ENCODE data around the gene KRT15.
A peak's percentile ranks its signal among the peaks of the same experiment; 100 is the strongest.

Gene KRT15

DNA sequence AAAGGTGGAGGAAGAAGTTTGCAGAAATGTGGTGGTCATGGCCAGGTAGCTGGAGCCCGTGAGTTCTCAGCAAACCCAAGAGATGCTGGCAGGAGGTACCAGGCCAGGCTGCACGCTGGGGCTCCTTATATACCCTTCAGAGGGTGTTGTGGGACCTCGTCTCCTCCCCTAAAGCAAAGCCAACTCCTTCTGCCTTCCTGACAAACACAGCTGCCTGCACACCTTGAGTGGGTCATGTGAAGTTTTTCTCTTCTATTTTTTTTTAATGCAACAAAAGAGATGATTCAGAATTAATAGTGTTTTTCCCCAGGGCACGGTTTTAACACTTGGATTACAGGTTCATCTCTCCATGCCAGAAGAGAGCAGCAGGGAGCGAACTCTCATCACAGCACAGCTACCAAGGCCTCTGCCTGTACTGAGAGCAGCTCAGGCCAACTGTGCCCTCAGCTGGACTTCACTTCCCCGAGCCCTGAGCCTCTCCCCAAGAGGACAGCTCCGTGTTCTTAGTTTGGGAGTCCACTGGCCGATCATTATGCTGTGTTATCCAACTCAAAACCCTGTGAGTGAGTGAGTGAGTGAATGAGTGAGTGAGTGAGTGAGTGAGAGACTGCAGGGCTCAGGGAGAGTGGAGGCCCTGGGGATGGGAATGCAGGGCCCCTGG lies at the start of gene KRT15:
KRT15 (minus strand) TSS at position 102 of the 661 bp plus-strand sequence; CDS start at position 39, 63 bp downstream.
- H3K4me3 ChIP-seq (replicated peaks in 1 of 2; ENCODE audit: low read depth in 2 of 2, low read length in 2 of 2), result no peak within 1 kb of the TSS
- DNase-seq (ENCODE audit: low read depth in 2 of 2), result peak; percentile 24 to 35
- TF ChIP-seq, protein P1, sequence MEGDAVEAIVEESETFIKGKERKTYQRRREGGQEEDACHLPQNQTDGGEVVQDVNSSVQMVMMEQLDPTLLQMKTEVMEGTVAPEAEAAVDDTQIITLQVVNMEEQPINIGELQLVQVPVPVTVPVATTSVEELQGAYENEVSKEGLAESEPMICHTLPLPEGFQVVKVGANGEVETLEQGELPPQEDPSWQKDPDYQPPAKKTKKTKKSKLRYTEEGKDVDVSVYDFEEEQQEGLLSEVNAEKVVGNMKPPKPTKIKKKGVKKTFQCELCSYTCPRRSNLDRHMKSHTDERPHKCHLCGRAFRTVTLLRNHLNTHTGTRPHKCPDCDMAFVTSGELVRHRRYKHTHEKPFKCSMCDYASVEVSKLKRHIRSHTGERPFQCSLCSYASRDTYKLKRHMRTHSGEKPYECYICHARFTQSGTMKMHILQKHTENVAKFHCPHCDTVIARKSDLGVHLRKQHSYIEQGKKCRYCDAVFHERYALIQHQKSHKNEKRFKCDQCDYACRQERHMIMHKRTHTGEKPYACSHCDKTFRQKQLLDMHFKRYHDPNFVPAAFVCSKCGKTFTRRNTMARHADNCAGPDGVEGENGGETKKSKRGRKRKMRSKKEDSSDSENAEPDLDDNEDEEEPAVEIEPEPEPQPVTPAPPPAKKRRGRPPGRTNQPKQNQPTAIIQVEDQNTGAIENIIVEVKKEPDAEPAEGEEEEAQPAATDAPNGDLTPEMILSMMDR (IDR thresholded peaks at IDR 0.05; ENCODE audit: low read depth, low read length), result no peak

DNA sequence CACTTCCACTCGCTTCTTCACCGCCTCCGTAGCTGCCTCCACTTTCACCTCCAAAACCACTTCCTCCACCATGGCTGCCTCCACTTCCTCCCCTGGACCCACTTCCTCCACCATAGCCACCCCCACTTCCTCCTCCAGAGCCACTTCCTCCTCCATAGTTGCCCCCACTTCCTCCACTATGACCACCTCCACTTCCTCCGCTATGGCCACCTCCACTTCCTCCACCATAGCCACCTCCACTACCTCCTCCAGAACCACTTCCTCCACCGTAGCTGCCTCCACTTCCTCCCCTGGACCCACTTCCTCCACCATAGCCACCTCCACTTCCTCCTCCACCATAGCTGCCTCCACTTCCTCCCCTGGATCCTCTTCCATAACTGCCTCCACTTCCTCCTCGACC lies 48.6 kb upstream of the KRT15 start:
- no peak overlapping the region for H3K4me3 ChIP-seq (replicated peaks in 1 of 2; ENCODE audit: low read depth in 2 of 2, low read length in 2 of 2)
- DNase-seq (ENCODE audit: low read depth in 2 of 2), result no peak
- TF ChIP-seq, protein P1 (IDR thresholded peaks at IDR 0.05; ENCODE audit: low read depth, low read length), result no peak

DNA sequence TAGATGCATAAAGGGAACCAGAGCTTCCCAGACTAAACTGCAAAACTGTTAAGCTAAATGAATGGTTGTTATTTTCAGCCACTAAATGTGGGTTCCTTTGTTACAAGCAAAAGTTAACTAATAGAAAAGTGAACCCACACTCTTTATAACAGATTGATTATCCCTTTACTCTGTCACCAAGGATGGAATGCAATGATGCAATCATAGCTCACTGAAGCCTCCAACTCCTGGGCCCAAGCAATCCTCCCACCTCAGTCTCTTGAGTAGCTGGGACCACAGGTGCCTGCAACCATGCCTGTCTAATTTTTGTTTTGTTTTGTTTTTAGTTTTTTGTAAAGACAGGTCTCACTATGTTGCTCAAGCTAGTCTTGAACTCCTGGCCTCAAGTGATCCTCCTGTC lies 46.6 kb upstream of the KRT15 start:
- no peak for DNase-seq (ENCODE audit: low read depth in 2 of 2)
- TF ChIP-seq, protein P1 (IDR thresholded peaks at IDR 0.05; ENCODE audit: low read depth, low read length), result no peak
- H3K4me3 ChIP-seq (replicated peaks in 1 of 2; ENCODE audit: low read depth in 2 of 2, low read length in 2 of 2), result no peak overlapping the region

DNA sequence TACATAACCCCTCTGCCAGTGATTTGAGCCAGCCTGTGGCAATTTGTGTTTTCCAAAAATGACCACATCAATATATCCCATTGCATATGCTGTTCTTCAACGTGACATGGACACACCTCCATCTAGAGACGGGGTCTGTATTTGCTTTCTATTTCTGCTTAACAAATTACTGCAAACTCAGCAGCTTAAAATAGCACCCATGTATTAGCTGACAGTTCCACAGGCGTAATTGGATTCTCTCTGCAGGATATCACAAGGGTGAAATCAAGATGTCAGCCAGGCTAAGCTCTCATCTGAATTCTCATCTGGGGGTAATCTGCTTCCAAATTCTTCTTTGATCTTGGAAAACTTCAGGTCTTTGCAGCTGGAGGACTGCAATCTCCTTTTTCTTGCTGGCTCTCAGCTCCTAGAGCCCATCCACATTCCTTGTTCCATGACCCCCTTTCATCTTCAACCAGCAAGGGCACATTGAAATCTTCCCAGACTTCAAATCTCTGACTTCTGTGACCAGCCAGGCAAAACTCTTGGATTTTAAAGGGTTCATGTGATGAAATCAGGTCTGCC lies 45.0 kb upstream of the KRT15 start:
- H3K4me3 ChIP-seq (replicated peaks in 1 of 2; ENCODE audit: low read depth in 2 of 2, low read length in 2 of 2), result no peak overlapping the region
- DNase-seq (ENCODE audit: low read depth in 2 of 2), result no peak
- TF ChIP-seq, protein P1 (IDR thresholded peaks at IDR 0.05; ENCODE audit: low read depth, low read length), result no peak

DNA sequence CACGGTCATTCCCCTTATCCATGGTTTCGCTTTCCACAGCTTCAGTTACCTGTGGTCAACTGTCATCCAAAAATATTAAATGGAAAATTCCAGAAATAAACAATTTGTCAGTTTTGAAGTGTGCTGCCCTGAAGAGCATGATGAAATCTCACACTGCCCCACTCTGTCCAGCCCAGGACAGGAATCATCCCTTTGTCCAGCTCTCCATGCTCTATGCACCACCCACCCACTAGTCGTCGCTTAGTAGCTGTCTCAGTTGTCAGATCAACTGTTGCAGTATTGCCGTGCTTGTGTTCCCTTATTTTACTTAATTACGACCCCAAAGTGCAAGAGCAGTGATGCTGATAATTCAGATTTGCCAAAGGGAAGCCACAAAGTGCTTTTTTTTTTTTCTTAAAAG lies 42.9 kb upstream of the KRT15 start:
- no peak for DNase-seq (ENCODE audit: low read depth in 2 of 2)
- H3K4me3 ChIP-seq (replicated peaks in 1 of 2; ENCODE audit: low read depth in 2 of 2, low read length in 2 of 2), result no peak overlapping the region
- TF ChIP-seq, protein P1 (IDR thresholded peaks at IDR 0.05; ENCODE audit: low read depth, low read length), result no peak

DNA sequence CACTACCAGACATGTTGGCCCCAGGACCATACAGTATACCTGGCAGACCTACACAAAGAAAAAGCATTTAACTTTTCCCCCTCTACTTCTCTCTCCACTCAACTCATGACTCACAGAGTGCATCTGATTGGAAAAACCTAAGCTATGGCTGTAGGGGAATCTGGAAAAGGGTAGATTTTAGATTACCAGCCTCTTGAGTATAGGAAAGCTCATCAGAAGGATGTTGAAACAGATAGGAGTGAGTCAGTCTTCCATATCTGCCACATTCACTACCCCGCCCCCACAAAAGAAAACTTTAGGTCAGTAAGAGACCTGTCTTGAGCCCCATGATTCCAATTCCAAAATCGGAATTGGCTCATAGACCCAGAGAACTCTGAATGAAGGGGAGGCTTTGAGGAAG lies 40.9 kb upstream of the KRT15 start:
- peak in 1 of 2 donors; percentile 12 for DNase-seq (ENCODE audit: low read depth in 2 of 2)
- TF ChIP-seq, protein P1 (IDR thresholded peaks at IDR 0.05; ENCODE audit: low read depth, low read length), result no peak
- H3K4me3 ChIP-seq (replicated peaks in 1 of 2; ENCODE audit: low read depth in 2 of 2, low read length in 2 of 2), result no peak overlapping the region
